Lower leg skin (tissue), 3 donors: ENCODE data around the gene LRCOL1.

Experiments
- POLR2A ChIP-seq, 2 donors: fragments of 450-650 bp; IDR thresholded peaks; one replicate each; pipeline ENCODE4 v1.6.1; 2016 to 2017; ENCODE audit warnings: antibody characterized with exemption in 2 of 2, mild to moderate bottlenecking in 1 of 2, moderate library complexity in 1 of 2
- TF ChIP-seq, protein P1 (sequence below), 3 donors: fragments of 450-650 bp; IDR thresholded peaks; one replicate each; pipeline ENCODE4 v1.5.1; 2016; ENCODE audit warnings: antibody characterized with exemption in 3 of 3, mild to moderate bottlenecking in 3 of 3, moderate library complexity in 2 of 3

GRCh38 chr12:132635076-132635955 lies 24.9 kb upstream of the LRCOL1 start:
- TF ChIP-seq, protein P1, sequence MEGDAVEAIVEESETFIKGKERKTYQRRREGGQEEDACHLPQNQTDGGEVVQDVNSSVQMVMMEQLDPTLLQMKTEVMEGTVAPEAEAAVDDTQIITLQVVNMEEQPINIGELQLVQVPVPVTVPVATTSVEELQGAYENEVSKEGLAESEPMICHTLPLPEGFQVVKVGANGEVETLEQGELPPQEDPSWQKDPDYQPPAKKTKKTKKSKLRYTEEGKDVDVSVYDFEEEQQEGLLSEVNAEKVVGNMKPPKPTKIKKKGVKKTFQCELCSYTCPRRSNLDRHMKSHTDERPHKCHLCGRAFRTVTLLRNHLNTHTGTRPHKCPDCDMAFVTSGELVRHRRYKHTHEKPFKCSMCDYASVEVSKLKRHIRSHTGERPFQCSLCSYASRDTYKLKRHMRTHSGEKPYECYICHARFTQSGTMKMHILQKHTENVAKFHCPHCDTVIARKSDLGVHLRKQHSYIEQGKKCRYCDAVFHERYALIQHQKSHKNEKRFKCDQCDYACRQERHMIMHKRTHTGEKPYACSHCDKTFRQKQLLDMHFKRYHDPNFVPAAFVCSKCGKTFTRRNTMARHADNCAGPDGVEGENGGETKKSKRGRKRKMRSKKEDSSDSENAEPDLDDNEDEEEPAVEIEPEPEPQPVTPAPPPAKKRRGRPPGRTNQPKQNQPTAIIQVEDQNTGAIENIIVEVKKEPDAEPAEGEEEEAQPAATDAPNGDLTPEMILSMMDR (IDR thresholded peaks at IDR 0.05), result no peak
- no peak for TF ChIP-seq POLR2A (IDR thresholded peaks at IDR 0.05)
